GM12891 (cell line): Measurements from ENCODE around the gene TOR1A.

Experiments used
- PAX5 ChIP-seq: IDR thresholded peaks from 2 replicates; pipeline ENCODE4 v1.6.1; 2011; ENCODE audit warnings: low read length, moderate library complexity, mild to moderate bottlenecking; ENCODE audit not compliant: insufficient read depth, severe bottlenecking
- POLR2A ChIP-seq: IDR thresholded peaks from 2 replicates; pipeline ENCODE4 v1.6.1; 2011; ENCODE audit warnings: low read depth, low read length, control low read depth
- POLR2AphosphoS5 ChIP-seq: IDR thresholded peaks from 2 replicates; pipeline ENCODE4 v1.6.1; 2011; ENCODE audit warnings: low read depth, low read length, control low read depth

- TF ChIP-seq PAX5 (no peak), POLR2A (peak; percentile 70; the same call in 1 of the 2 replicates), POLR2AphosphoS5 (peak; percentile 79)
Measured at GRCh38 chr9:129802833-129803675, 20.9 kb downstream of the TOR1A start, which contains the start of gene TOR1B.
